Measurements from ENCODE around the gene PPFIA2. TPM values are rescaled to one million over a fixed set of nuclear protein-coding genes. Genes with fewer than 3 reads are reported as not detected.

The PPFIA2 gene
- total and polyA plus RNA-seq, 7 donors, result 0.04 to 1.2 (median 0.25) TPM

- H3K27me3 ChIP-seq (ENCODE audit: insufficient read depth in 3 of 3, low read length in 2 of 3), result no peaks in the 10 kb centered on the region
- no peaks in the 10 kb centered on the region for H3K9me3 ChIP-seq
- no peak for TF ChIP-seq CTCF (IDR thresholded peaks at IDR 0.05)
- no peaks in the 10 kb centered on the region for H3K36me3 ChIP-seq (ENCODE audit: insufficient read depth in 1 of 2, low read depth in 1 of 2)
- H3K27ac ChIP-seq, result no peak overlapping the region
- no peak for ATAC-seq
- H3K4me1 ChIP-seq, result no peaks in the 10 kb centered on the region
- intact Hi-C loops (cut with DNase I), result no loop called here
- DNase-seq, result no peak
- 88 to 98% (median 89%) methylated on average over 2 of the region's 2 CpGs for WGBS, 3 donors
- no peak overlapping the region for H3K4me3 ChIP-seq
Measured at GRCh38 chr12:81401241-81401640, 357.9 kb downstream of the PPFIA2 start.

DNA sequence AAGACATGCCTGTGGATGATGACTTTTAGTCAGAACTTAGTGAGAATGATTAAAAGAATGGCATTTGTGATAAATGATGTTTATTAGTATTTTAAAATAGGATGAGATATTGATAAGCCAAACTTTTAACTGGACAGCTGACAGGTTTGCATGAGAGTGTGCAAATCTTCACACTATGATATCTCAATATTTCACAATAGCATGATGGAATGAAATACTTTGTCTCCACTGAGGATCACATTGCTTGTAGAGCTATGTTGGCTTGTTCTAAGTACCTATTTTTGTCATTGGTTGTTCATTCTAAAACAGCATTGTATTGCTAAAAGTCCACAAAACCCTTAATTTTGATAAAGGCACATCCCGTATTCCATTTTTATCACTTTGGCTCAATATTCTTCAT, 359.1 kb downstream of the PPFIA2 start:
- TF ChIP-seq CTCF (IDR thresholded peaks at IDR 0.05), result no peak
- Histone ChIP-seq H3K27ac (no peak overlapping the region), H3K27me3 (ENCODE audit: insufficient read depth in 3 of 3, low read length in 2 of 3) (no peaks in the 10 kb centered on the region), H3K36me3 (ENCODE audit: insufficient read depth in 1 of 2, low read depth in 1 of 2) (no peaks in the 10 kb centered on the region), H3K9me3 (no peaks in the 10 kb centered on the region), H3K4me3 (no peak overlapping the region), H3K4me1 (no peaks in the 10 kb centered on the region)
- ATAC-seq, result no peak
- intact Hi-C loops (cut with DNase I), result no loop called here
- 92 to 95% (median 95%) methylated on average over 1 of the region's 1 CpG for WGBS, 3 donors
- no peak for DNase-seq

DNA sequence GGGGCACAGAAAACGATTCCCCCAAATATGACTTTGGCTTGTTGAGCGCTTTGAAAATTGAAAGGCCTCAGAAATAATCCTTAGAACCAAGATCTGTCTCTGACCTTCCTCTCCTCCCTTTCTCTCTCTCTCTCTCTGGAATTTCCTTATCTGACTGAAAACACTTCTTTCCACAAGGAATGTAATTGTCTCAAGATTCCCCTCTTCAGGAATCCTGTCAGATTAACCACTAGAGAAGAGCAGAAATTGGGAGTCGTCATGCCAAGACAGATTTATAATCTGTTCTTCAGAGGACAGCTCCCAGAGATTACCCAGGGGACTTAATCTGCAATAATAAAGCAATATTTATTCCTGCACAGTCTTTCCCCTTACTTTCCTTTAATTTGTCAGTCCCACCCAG, 363.7 kb downstream of the PPFIA2 start:
- intact Hi-C loops (cut with DNase I), result no loop called here
- Histone ChIP-seq H3K27me3 (ENCODE audit: insufficient read depth in 3 of 3, low read length in 2 of 3) (no peaks in the 10 kb centered on the region), H3K4me3 (no peak overlapping the region), H3K9me3 (no peaks in the 10 kb centered on the region), H3K4me1 (no peaks in the 10 kb centered on the region), H3K27ac (no peak overlapping the region), H3K36me3 (ENCODE audit: insufficient read depth in 1 of 2, low read depth in 1 of 2) (no peaks in the 10 kb centered on the region)
- no peak for ATAC-seq
- WGBS, 3 donors, result 67 to 69% (median 68%) methylated on average over 3 of the region's 3 CpGs
- TF ChIP-seq CTCF (IDR thresholded peaks at IDR 0.05), result no peak
- no peak for DNase-seq

DNA sequence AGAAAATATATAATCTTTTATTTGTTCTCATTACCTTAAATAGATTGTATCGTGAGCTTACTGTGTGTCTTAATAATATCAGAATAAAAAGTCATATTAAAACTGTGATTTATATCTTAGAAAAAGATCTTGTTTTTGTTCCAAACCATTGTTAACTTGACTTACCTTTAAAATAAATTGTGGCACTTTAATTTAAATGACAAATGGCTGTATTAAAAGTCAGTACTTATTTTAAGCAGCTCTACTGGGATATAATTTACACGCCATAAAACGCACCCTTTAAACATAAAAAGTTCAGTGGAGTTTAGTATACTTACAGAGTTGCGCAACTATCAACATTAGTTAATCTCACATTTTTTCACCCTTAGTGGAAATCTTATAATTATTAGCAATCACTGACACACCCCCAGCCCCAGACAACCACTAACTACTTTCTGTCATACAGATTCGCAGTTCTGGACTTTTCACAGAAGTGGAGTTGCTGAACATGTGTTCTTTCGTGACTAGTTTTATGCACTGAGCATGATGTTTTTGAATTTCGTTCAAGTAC, 369.5 kb downstream of the PPFIA2 start:
- 64 to 68% (median 66%) methylated on average over 7 of the region's 7 CpGs for WGBS, 3 donors
- no peak overlapping the region for H3K4me3 ChIP-seq
- H3K9me3 ChIP-seq, result no peaks in the 10 kb centered on the region
- ATAC-seq (no peak), DNase-seq (no peak)
- no peak for TF ChIP-seq CTCF (IDR thresholded peaks at IDR 0.05)
- no peaks in the 10 kb centered on the region for H3K27me3 ChIP-seq (ENCODE audit: insufficient read depth in 3 of 3, low read length in 2 of 3)
- no peaks in the 10 kb centered on the region for H3K4me1 ChIP-seq
- no peak overlapping the region for H3K27ac ChIP-seq
- H3K36me3 ChIP-seq (ENCODE audit: insufficient read depth in 1 of 2, low read depth in 1 of 2), result no peaks in the 10 kb centered on the region
- intact Hi-C loops (cut with DNase I), result no loop called here

DNA sequence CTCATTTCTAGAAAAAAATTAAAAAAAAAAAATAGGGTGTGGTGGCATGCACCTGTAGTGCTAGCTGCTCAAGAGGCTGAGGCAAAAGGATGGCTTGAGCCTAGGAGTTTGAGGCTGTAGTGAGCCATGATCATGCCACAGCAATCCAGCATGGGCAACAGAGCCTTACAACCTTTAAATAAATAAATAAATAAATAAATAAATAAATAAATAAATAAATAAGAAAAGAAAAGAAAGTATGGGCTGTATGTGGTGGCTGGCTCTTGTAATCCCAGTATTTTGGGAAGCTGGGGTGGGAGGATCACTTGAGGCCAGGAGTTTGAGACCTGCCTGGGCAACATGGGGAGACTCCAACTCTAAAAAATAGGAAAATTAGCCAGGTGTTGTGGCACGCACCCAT, 373.0 kb downstream of the PPFIA2 start:
- Histone ChIP-seq H3K4me3 (no peak overlapping the region), H3K4me1 (no peaks in the 10 kb centered on the region), H3K9me3 (no peaks in the 10 kb centered on the region), H3K27me3 (ENCODE audit: insufficient read depth in 3 of 3, low read length in 2 of 3) (no peaks in the 10 kb centered on the region), H3K27ac (no peak overlapping the region), H3K36me3 (ENCODE audit: insufficient read depth in 1 of 2, low read depth in 1 of 2) (no peaks in the 10 kb centered on the region)
- no peak for TF ChIP-seq CTCF (IDR thresholded peaks at IDR 0.05)
- DNase-seq (no peak), ATAC-seq (no peak)
- intact Hi-C loops (cut with DNase I), result no loop called here
- WGBS, 3 donors, result 91 to 95% (median 94%) methylated on average over 1 of the region's 1 CpG

Data from psoas muscle (tissue), 8 donors.